ENCODE results near the gene THBS3. TPM values are rescaled to one million over a fixed set of nuclear protein-coding genes. Genes with fewer than 3 reads are reported as not detected.

The THBS3 gene
- 19.9 and 26.1 TPM in 2 replicates for total RNA-seq

DNA sequence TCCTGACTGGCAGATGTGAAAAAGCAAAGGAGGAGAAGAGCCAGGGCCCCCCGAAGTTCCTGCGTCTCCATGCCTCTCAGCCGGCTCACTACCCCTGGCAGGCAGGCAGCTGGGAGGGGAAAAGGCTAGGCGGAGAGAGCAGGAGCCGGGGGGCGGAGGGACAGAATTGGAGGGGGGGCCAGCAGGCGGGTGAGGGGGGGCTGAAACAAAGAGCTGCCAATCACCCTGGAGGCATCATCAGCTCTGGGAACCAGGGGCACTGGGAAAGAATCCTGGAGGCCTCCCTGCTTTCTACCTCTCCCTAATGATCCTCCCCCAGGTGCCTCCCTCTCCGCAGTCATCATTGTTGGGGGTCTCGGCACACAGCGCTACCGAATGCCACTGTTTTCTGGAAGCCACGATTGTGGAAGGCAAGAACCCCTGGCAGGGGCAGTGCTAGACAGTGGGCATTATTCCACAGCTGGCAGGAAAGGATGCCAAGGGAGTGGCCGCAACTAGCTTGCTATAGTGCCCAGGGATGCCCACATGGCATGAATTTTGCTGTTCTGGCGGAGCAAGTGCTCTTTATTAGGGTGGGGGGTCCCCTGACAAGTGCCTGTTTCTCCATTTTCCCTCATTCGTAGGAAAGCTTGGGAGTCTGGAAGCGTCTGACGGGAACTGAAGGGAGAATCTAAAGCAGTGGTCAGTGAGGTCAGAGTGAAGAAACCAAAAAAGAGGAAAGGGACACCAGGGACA is at the start of gene THBS3:
Gene THBS3, minus strand, starts transcription at position 92 of the 735 bp plus-strand sequence. Its CDS starts 21 bp downstream, at position 71.

DNA sequence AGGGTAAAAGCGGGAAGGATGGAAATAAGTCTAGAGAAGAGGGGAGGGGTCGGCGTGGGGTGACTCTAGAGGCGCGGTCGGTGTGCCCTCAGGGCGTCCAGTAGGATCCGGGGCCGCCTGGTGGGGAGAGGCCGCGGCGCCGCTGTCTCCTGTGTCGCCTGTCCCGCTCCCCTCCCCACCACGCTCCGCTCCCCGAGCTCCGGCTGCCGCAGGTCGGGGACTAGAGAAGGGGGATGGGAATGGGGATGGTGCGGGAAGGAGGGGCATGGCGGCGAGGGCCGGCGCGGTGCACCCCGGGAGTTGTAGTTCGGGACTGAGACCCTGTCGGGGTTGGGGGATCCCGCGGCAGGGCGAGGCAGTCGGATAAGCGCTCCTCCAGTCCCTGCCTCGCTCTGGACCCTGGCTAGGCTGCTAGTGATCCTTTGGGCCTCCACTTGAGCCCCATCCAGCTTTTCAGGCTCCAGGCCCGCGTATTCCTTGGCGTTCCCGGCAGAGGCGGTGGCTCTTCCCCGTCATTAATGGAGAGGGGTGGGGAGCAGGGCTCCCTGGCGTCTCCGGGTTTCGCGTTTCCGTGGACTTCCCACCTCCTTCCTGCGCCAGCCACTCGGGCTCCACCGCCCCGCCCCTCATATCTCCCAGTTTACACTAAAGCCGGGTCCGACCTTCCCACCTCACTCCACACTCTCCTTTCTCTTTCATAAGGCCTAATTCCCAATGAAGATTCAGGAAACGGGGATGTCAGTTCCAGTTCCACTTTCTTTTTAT is 47.7 kb upstream of the THBS3 start, which contains the start of gene ENTREP3:
Gene ENTREP3, minus strand, starts transcription at position 241 of the 765 bp plus-strand sequence. CDS start 606 bp downstream, outside the sequence.

DNA sequence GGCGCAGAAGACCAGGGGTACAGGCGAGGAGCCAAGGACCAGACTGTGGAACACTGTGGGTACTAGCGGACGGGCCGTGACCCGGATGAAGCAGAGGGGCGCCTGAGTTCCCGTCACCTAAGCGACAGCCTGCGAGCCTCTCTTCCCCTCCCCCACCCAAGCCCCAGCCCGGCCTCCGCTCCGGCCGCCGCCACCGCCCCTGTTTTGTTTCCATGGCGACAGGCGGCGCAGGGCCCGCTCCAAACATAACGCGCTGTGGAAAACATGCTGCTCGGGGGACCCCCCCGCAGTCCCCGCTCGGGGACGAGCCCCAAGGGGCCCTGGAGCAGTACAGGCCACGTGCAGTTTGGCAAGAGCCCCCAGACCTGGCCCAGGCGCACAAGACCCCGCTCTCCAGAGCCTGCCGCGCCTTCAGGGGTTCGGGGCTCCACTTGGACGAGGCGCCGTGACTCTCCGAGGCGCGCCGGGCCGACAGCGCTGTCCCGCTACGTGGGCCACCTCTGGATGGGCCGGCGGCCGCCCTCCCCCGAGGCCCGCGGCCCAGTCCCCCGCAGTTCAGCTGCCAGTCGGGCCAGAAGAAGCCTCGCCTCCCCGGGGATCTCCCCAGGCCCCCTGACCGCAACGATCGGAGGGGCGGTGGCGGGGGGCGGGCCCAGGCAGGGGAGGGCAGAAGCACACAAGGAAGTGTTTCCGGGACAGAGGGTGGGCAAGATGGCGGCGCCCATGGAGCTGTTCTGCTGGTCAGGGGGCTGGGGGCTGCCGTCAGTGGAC is 1.0 kb upstream of the THBS3 start, which contains the start of gene MTX1:
Gene MTX1, plus strand, starts transcription at position 155 of the 771 bp plus-strand sequence. Its CDS starts 110 bp downstream, at position 265.

DNA sequence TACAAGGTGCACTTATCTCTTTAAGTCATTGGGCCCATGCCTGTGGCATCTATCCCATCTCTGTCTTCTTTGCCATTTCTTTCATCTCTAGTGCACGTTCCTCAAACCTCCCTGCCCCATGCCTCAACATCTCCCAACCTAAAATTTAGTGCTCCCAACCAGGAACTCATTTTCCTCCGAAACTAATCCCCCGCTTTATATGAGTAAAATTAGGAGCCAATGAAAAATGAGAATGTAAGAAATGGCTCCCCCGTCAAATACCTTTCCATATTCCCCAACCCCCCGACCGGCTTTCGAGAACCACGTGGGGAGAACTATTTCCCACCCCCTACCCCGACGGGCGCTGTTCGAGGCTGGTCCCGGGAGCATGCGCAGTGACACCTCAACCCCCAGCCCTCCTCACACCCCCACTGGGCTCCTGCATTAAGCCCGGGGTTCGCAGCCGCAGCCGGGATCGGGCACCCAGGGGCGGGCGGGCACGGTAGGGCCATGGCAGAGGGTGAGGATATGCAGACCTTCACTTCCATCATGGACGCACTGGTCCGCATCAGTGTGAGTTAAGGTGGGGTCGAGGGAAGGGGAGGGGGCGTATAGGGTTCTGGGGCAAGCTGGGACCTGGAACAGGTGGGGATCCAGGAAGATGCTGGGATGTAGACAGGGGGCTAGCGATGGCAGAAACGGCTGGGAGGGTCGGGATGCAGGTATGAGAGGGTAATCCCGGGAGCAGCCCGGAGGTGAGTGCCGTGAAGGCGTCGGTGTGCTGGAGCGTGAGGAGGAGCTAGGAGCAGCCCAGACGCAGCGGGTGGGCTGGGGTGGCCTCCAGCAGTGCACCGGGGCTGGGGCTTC is 34.0 kb downstream of the THBS3 start, which contains the start of gene TRIM46:
Gene TRIM46, plus strand, starts transcription at position 372 of the 846 bp plus-strand sequence. Its CDS starts 118 bp downstream, at position 490.

DNA sequence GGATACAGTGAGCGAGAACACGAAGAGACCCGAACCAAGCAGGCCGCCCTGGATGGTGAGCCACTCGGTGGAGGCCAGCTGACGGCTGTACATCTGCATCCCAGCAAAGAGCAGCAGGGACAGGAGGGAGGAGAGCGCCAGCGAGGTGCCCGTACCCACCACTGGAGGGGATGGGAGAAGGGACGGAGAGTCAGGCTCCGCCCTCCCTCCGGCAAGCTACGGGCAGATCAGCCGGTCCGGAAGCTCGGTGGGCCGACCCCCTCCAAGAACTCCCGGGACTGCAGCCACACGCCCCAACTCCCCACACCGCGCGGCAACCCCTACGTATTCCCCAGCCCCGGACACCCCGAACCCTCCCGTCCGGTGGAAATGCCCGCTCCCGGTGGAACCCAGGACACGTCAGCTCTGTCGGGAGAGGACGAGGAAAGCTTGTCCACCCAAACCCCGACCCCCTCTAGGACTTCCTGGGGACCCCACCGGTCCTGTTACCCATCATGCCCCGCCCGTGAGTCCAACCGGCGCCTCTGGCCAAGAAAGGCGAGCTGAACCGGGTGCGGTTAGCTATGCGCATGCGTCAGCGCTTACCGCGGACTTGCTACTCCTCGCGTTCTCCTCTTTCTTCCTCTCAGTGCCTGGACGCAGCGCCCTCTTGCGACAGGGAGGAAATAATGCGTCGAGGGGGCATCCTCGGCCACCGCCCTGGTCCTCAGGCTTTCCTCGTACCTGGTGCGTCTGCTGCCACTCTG is 34.8 kb downstream of the THBS3 start, which contains the start of gene KRTCAP2:
Gene KRTCAP2, minus strand, starts transcription at position 573 of the 746 bp plus-strand sequence. Its CDS starts 80 bp downstream, at position 493.

Other genes starting within 250 kb of the THBS3 start
- 13.1 and 15.1 TPM in 2 replicates for gene PYGO2, start 246.1 kb downstream of the THBS3 start, total RNA-seq
- gene SHC1, start 237.2 kb downstream of the THBS3 start, total RNA-seq: 180 and 202 TPM in 2 replicates
- gene CKS1B, start 233.2 kb downstream of the THBS3 start, total RNA-seq: 17.4 and 25.2 TPM in 2 replicates
- 17.2 and 18.7 TPM in 2 replicates for gene FLAD1, start 224.6 kb downstream of the THBS3 start, total RNA-seq
- gene LENEP, start 214.3 kb downstream of the THBS3 start, total RNA-seq: 0.18 and 0.28 TPM in 2 replicates
- 9.1 and 10.8 TPM in 2 replicates for gene ZBTB7B, start 205.1 kb downstream of the THBS3 start, total RNA-seq
- under 0.01 TPM in 2 replicates for gene DCST2, start 174.1 kb downstream of the THBS3 start, total RNA-seq
- gene DCST1, start 174.1 kb downstream of the THBS3 start, total RNA-seq: not detected in 2 replicates
- gene ADAM15, start 156.6 kb downstream of the THBS3 start, total RNA-seq: 46.2 and 70.4 TPM in 2 replicates
- 3.7 and 4.0 TPM in 2 replicates for gene EFNA4, start 144.2 kb downstream of the THBS3 start, total RNA-seq
- gene EFNA3, start 129.1 kb downstream of the THBS3 start, total RNA-seq: 0.14 and 0.83 TPM in 2 replicates
- gene EFNA1, start 80.0 kb downstream of the THBS3 start, total RNA-seq: 0.71 and 1.1 TPM in 2 replicates
- 35.4 and 37.4 TPM in 2 replicates for gene SLC50A1, start 72.0 kb downstream of the THBS3 start, total RNA-seq
- gene DPM3, start 67.4 kb downstream of the THBS3 start, total RNA-seq: 45.9 and 52.1 TPM in 2 replicates
- 119 and 168 TPM in 2 replicates for gene KRTCAP2, start 34.6 kb downstream of the THBS3 start, total RNA-seq
- 2.3 and 2.5 TPM in 2 replicates for gene TRIM46, start 34.0 kb downstream of the THBS3 start, total RNA-seq
- 42.7 and 44.5 TPM in 2 replicates for gene MTX1, start 798 bp upstream of the THBS3 start, total RNA-seq
- gene ENTREP3, start 47.6 kb upstream of the THBS3 start, total RNA-seq: 3.0 and 5.5 TPM in 2 replicates
- 34.3 and 37.8 TPM in 2 replicates for gene SCAMP3, start 54.5 kb upstream of the THBS3 start, total RNA-seq
- 19.9 and 32.4 TPM in 2 replicates for gene CLK2, start 65.6 kb upstream of the THBS3 start, total RNA-seq
- 0.71 and 1.0 TPM in 2 replicates for gene HCN3, start 69.6 kb upstream of the THBS3 start, total RNA-seq
- gene PKLR, start 93.5 kb upstream of the THBS3 start, total RNA-seq: under 0.01 TPM in 1 of 2 replicates, not detected in the other
- 357 and 395 TPM in 2 replicates for gene FDPS, start 101.0 kb upstream of the THBS3 start, total RNA-seq
- gene RUSC1, start 113.0 kb upstream of the THBS3 start, total RNA-seq: 5.4 and 5.7 TPM in 2 replicates

All from smooth muscle cell of bladder (primary cell).